Stimulated activated CD4-positive, alpha-beta T cell treated with anti-CD3 and anti-CD28 coated beads, Interleukin-4, amount 100 ng/mL, for 48 hours (primary cell): Measurements from ENCODE around the gene PTCD1.
A peak's percentile ranks its signal among the peaks of the same experiment; 100 is the strongest.
"Not testable (repeated sequence)": the region's sequence is repeated elsewhere in the genome, so short reads cannot be mapped to it uniquely, and the experiment has no call there.

Source experiments
- DNase-seq, 2 donors: peaks; one replicate each; pipeline ENCODE4 v3.0.0-alpha.2; 2020; ENCODE audit warnings: low read depth in 2 of 2

Gene PTCD1

DNA sequence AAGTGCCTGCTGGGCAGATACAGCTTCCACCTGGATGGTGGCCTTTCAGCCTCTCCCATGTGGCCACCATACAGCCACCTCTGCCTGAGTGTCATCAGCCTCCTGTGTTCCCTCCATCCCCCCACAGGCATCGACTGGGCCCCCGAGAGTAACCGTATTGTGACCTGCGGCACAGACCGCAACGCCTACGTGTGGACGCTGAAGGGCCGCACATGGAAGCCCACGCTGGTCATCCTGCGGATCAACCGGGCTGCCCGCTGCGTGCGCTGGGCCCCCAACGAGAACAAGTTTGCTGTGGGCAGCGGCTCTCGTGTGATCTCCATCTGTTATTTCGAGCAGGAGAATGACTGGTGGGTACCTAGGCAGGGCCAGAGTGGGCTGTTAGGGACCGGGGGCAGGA is 50.7 kb downstream of the PTCD1 start:
- DNase-seq: no peak

DNA sequence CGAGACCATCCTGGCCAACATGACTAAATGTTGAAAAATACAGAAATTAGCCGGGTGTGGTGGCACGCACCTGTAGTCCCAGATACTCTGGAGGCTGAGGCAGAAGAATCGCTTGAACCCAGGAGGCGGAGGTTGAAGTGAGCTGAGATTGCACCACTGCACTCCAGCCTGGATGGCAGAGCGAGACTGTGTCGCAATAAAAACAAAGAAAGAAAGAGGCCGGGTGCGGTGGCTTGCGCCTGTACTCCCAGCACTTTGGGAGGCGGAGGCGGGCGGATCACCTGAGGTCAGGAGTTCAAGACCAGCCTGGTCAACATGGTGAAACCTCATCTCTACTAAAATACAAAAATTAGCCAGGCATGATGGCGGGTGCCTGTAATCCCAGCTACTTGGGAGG is 51.4 kb downstream of the PTCD1 start:
- not testable (repeated sequence) for DNase-seq

DNA sequence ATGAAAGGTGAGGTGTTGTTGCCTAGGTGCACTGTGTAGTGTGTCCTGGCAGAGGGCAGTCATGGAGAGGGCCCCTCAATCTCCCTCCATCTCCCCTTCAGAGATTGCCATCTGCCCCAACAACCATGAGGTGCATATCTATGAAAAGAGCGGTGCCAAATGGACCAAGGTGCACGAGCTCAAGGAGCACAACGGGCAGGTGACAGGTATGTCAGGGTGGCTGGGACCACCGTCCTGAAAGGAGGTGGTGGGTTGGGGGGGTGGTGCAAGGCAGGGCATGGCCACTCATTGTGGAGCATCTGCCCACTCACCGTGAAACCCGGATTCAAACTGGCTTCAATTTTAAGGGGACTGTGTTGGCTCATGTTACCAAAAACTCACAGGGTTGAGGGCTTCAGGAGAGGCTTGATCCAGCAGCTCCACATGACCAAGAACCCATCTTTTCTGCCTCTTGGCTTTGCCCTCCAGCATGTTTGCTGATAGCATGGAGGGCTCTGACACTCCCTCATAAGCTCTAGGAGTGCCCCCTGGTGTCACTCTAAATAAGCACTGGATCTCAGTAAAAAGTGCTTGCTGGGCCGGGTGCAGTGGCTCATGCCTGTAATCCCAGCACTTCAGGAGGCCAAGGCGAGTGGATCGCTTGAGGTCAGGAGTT is 51.9 kb downstream of the PTCD1 start:
- no peak for DNase-seq

DNA sequence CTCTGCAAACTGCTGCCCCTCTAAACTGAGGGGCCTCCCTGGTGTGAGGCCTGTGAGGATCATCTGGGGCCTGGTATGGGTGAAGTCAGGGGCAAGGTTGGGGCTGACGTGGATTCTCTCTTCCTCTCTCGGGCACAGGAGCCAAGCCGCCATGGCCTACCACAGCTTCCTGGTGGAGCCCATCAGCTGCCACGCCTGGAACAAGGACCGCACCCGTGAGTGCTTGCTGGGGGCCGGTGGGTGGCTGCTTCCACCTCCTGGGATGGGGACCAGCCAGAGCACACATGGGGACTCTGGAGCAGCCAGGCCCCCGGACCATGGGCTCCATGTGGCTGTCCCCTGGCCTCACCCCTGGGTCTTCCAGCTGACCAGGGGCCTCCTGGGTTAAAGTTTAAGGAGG is 53.0 kb downstream of the PTCD1 start:
- no peak for DNase-seq

DNA sequence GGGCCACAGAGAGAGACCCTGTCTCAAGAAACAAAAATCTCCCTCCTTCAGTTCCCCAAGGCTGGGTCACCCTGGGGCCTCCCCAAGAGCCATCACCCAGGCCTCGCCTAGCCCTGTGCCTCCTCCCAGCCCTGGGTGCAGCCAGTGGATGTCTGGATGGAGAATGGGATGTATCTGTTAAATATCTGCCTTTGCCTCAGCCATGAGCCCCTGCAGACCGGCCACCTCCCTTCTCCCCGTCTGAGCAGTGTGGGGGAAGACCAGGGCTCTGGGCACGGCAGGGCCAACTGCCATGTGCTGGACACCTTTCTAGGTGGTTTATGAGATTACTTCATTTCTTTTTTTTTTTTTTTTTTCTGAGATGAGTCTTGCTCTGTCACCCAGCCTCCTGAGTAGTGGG is 54.1 kb downstream of the PTCD1 start:
- no peak for DNase-seq

DNA sequence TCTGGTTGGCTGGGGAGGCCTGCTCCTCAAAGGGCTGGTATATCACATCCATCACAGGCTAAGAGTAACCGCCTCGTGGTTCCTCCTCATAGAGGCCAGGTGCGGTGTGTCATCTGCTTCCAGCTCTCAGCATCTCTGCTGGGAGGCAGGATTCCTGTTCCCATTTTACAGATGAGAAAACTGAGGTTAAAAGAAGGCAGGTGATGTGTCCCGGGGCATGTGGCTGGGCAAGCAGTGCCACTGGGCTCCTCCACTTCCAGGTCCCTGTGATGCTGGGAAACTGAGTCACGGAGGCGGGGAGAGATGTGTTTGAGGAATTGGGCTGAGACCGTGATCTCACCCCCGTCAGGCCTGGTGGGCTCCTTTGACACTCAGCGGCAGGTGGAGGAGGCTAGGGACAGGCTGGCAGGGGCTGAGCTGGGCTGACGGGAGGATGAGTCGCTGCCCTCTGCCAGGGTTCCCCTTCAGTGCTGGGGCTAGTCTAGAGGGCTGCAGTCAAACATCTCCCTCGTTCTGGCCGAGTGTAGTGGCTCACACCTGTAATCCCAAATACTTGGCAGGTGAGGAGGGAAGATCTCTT is 54.7 kb downstream of the PTCD1 start:
- DNase-seq: no peak

DNA sequence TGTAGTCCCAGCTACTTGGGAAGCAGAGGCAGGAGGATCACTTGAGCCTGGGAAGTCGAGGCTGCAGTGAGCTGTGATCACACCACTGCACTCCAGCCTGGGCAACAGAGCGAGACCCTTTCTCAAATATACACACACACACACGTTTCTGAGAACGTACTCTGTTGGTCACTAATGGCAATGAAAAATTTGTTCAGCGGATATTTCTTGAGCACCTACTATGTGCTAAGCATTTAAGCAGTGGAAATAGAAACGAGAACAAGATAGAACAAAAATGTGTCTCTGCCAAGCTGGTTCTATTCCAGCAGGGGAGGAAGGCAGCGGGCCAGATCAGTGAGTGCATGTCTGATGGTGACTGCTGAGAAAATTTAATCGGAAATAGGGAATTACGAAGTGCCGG is 55.4 kb downstream of the PTCD1 start:
- DNase-seq: no peak

DNA sequence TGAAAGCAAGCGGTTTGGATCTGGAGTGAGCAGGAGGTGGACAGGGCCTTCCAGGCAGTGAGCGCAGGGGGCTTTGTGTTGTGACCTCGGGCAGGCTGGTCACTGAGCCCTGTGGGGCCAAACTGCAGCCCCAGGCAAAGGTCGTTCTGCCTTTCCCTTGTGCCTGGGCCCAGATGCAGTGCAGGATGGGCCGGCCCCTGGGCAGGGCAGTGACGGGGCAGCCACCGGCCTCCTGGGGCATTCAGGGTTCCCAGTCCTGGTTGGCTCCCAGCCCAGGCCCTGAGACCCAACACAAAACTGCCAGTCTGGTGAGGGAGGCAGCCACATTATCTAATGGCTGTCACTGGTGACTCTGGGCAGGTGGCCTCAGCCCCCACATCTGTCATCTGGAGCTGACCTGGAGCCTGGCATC is 56.9 kb downstream of the PTCD1 start:
- no peak for DNase-seq

DNA sequence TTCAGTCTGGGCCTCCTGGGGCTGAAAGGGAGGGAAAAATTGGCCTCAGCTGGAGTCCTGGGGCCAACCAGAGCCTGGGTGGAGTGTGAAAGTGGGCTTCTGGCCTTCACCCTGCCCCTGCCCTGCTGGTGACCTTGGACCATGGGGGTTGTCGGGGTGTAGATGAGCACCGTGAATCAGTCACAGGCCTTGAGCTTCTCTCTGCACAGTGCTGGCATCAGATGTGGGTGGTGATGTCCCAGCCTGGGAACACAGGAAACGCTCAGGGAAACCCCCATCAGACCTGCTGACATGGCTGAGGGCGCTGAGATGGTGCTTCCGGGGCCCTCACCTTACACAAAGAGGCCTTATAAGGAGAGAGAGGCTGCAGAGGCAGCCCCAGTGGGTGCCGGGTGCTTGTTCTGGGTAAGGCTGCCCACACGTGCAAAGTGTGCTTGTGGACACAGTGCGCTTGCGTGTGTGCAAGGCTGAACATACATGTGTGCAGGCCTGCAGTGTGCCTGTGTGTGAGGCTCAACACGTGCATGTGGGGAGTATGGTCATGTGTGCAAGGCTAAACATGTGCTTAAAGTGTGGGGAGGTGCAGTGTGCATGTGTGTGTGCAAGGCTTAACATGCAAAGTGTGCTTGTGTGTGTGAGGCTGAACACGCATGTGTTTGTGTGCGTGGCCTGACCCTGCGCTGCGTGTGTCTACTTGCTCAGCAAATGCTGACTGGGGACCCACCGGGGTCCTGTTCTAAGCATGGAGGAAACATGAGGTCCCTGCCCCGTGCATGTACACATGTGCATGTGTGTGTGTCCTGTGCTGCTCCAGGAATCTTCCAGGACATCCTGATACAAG is 57.6 kb downstream of the PTCD1 start:
- DNase-seq: peak; percentile 72 to 85

DNA sequence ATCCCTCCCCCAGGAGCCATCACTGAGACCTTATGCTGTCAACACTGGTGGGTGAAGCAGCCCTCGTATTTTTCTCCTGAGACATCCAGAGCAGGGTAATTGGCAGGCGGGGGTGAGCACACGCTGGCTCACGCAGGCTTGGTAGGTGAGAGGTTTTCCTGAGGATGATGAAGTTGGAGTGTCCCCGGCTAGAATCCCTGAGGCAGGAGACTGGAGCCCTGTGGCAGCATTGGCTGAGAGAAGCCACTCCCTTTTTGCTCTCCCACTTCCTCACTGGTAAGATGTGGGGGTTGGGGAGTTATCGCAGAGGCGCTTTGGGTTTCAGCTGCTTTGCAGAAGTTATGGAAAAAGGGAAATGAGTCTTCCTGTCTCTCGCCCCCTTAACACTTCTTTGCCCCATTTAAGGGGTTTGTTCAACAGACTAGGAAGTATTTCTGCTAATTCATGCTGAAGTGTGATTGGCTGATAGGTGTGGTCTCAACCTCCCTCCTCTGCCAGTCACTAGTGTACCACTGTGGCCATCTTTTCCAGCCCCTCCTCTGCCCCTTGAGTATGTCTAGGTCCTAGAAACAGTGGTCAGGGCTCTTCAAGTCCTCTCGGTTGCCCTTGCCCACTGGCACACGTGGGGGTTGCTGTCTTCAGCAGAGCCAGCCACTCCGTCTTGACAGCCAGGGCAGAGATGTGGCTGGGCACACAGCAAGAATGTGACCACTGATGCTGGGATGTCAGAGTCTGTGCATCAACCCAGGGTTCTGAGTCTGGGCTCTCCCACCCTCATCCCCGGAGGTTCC is 58.4 kb downstream of the PTCD1 start:
- DNase-seq: peak in 1 of 2 donors; percentile 47

DNA sequence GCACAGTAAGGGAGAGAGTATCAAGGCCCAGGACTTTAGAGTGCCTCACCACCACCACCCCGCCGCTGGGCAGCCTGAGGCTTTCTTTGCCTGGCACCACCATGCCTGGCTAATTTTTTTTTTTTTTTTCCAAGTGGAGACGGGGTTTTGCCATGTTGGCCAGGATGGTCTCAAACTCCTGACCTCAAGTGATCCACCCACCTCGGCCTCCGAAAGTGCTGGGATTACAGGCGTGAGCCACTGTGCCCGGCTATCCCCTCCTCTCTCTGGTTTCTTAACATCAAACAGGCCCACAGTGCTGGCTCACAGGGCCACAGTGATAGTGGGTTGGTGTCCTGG is 58.9 kb downstream of the PTCD1 start:
- not testable (repeated sequence) for DNase-seq

DNA sequence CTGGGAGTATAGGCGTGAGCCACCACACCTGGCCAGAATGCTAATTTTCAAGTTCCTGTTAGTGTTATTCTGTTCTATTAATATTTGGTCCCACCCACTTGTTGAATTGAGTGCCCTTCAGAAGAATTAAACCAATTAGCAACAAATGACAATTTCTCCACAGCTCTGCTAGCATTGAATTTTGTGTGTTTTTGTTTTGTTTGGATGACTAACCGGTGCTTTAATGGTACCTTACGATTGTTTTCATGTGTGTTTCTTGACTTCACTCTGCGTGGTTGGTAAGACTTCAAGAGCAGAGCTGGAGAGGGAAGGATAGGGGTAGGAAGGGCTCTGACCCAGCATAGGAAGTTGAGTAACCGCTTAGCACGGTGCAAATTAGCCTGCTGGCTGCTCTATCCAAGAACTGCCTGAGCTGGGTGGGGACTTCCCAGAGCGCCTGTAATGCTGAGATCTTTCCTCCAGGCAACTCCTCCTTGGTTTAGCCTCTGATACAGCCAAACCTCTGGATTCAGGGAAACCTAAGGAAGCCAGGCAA is 59.5 kb downstream of the PTCD1 start:
- peak in 1 of 2 donors; percentile 37 for DNase-seq

DNA sequence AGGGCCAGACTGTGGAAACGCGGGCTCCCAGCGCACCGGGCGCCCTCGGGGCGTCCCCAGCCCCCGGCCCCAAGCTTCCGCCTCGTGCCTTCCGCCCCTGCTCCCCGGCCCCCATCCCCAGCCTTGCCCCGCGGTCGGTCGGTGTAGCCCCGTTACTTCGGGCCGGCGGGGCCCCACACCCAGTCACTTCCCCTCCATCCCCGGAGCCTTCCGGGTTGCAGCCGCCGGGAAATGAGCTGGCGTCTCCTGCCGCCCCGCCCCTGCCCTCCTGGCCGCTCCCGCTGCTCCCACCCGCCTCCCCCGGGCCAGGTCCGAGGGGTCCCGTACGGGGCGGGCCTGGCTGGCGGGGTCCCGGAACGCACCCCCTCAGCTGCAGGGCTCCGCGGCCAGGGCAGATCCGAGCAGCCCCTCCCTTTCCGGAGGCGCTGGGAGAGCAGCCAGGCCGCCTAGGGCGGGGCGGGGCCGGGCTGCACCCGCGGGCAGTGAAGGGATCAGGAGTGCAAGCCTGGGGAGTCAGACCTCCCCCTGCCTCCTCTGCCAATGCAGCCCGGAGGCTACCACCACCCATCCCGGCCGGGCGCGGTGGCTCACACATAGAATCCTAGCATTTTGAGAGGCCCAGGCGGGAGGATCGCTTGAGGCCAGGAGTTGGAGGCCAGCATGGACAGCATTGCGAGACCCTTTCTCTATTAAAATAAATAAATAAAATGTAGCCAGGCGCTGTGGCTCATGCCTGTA is 63.4 kb downstream of the PTCD1 start:
- peak in 1 of 2 donors; percentile 64 for DNase-seq

DNA sequence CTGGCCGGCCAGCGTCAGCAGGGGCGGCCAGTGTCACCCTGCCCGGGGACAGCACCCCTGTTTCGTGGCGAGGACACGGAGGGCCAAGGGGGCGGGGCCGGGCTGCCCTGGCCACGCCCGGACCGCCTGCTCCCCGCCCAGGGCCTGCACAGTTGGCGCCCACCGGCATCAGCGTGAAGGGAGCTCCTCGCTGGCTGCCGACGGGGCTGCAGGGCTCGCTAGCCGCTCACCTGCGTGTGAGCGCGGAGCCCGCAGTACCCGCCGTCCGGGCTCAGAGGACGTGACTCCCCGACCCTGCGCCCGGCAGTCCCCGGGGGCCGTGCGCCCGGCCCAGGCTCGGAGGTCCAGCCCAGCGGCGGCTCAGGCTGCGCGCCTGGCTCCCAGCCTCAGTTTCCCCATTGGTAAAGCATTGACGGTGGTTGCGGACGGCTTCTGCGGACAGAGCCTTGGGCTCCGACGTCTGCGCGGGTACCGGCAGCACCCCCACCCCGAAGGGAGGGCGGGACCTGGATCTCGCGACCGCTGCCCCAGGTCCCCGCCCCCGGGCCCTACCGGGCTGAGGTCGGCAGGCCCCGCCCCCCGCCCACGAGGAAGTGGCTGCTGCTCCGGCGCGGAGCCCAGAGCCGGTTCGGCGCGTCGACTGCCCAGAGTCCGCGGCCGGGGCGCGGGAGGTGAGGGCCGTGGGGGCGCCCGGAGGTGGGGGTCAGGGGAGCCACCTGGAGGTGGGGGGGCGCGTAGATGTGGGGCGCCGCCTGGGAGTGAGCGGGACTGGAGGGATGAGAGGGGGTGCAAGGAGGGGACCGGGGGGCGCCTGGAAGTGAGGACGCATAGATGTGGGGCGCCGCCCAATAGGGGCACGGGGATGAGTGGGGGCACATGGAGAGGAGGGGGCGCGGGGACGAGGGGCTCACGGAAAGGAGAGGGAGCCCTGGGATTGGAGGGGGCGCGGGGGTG is 64.2 kb downstream of the PTCD1 start, which contains the start of gene ARPC1B:
TSS of gene ARPC1B (plus strand) at position 620 of the 954 bp plus-strand sequence. CDS start 10,985 bp downstream, outside the sequence.
- DNase-seq: peak; percentile 80 to 90

DNA sequence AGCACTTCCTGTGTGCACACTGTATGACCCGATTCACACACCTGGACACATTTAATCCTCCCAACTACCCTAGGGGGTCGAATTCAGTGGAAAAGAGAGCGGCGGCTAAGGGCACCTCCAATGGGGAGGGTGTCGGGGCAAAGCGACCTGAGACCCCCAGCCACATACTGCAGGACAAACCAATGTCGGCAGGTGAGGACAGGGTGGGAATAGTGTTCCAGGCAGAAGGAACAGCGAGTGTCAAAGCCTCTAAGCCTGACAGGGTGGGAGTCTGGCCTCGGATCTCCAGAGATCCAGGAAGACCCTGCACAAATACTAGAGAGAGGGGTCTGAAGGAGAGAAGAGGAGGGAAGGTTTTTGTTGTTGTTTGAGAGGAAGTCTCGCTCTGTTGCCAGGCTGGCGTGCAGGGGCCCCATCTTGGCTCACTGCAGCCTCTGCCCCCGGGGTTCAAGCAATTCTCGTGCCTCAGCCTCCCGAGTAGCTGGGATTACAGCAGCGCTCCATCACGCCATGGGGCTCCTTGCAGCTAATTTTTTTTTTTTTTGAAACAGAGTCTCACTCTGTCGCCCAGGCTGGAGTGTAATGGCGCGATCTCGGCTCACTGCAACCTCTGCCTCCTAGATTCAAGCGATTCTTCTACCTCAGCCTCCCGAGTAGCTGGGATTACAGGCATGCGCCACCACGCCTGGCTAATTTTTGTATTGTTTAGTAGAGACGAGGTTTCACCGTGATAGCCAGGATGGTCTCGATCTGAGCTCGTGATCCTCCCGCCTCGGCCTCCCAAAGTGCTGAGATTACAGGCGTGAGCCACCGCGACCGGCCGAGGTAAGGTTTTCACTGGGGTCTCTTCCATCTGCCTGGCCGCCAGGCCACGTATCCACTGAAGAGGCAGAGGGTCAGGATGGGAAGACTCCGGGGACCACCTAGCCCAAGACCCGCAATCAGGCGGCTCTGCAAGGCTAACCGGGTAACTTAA is 65.2 kb downstream of the PTCD1 start:
- no peak for DNase-seq

DNA sequence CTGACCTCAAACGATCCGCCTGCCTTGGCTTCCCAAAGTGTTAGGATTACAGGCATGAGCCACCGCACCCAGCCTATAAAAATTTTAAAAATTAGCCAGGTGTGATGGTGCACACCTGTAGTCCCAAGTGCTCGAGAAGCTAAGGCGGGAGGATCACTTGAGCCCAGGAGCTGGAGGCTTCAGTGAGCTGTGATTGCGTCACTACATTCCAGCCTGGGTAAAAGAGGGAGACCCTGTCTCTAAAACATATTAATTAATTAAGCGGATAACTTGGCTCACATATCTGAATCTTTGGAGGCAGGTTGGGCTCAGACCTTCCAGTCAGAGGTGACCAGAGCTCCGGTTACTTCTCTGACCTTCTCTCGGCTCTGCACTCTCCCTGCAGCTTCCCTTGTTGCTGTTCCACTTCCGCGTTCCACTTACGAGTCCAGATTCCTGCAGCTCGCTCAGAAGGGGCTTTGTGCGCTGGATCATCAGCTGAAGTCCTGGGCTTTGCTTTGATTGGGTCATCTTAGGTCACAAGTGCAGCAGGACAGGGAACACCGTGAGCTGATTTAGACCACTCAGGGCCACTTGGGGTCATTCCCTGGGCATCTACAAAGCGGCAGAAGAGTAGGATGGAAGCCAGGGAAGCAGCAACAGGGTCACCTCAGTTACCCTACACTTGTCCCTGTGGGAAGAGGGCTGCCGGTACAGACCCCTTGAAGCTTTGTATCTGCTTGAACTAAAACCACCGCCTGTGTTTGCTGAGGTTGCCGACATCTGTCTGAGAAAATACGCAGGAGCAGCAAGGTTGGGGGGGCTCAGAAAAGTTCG is 66.1 kb downstream of the PTCD1 start:
- DNase-seq: no peak

DNA sequence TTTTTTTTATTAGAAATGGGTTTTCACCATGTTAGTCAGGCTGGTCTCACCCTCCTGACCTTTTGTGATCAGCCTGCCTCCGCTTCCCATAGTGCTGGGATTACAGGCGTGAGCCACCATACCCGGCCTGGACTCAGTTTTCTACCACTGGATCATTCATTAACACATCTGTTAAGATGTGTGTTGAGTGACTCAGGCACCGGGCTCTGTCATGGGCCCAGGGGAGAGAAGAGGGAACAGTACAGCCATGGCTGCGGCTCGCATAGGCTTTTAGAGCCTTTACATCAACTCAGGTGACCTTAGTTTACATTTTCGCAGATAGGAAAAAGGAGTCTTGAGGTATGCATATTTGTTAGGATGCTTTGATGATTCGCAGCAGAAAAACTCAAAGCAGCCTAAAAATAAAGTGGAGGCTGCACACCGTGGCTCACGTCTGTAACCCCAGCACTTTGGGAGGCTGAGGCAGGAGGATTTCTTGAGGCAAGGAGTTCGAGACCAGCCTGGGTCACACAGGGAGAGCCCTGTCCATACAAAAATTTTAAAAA is 67.2 kb downstream of the PTCD1 start:
- DNase-seq: no peak
